Smooth muscle cell (in vitro differentiated cells): Measurements from ENCODE around the gene SETD6. TPM values are rescaled to one million over a fixed set of nuclear protein-coding genes. Genes with fewer than 3 reads are reported as not detected.

Experiments
- DNase-seq: peaks from one replicate; lab custom pipeline; 2025; ENCODE audit not compliant: unreplicated experiment; lab: John Stamatoyannopoulos, UW
- H2AFZ ChIP-seq: fragments of 200-600 bp; sonication (generic); 2 replicates; pipeline ENCODE4 v1.6.0; 2016; ENCODE audit warnings: antibody characterized with exemption, low read depth, mild to moderate bottlenecking
- H3F3A ChIP-seq: fragments of 200-600 bp; sonication (generic); 2 replicates; pipeline ENCODE4 v1.6.0; 2017; ENCODE audit warnings: antibody characterized with exemption, low read depth
- H3K27ac ChIP-seq: fragments of 200-600 bp; sonication (generic); 2 replicates; pipeline ENCODE4 v1.5.1; 2016; ENCODE audit warnings: low read depth, mild to moderate bottlenecking
- H3K27me3 ChIP-seq: fragments of 200-600 bp; sonication (generic); 2 replicates; pipeline ENCODE4 v1.6.1; 2016; ENCODE audit warnings: low read depth, mild to moderate bottlenecking
- H3K36me3 ChIP-seq: fragments of 200-600 bp; sonication (generic); 2 replicates; pipeline ENCODE4 v1.5.1; 2016; ENCODE audit warnings: low read depth
- H3K4me1 ChIP-seq: fragments of 200-600 bp; sonication (generic); 2 replicates; pipeline ENCODE4 v1.5.1; 2016; ENCODE audit warnings: low read depth
- H3K4me2 ChIP-seq: fragments of 200-600 bp; sonication (generic); 2 replicates; pipeline ENCODE4 v1.6.0; 2016; ENCODE audit warnings: mild to moderate bottlenecking
- H3K4me3 ChIP-seq: fragments of 200-600 bp; sonication (generic); 2 replicates; pipeline ENCODE4 v1.5.1; 2016; ENCODE audit warnings: mild to moderate bottlenecking
- H3K79me2 ChIP-seq: fragments of 200-600 bp; sonication (generic); 2 replicates; pipeline ENCODE4 v1.6.0; 2016; ENCODE audit warnings: low read depth, mild to moderate bottlenecking
- H3K9ac ChIP-seq: fragments of 200-600 bp; sonication (generic); 2 replicates; pipeline ENCODE4 v1.6.0; 2016; ENCODE audit warnings: low read depth
- H3K9me3 ChIP-seq: fragments of 200-600 bp; sonication (generic); replicated peaks from 2 replicates; pipeline ENCODE4 v1.5.1; 2016; ENCODE audit warnings: low read depth
- H4K20me1 ChIP-seq: fragments of 200-600 bp; sonication (generic); 2 replicates; pipeline ENCODE4 v1.6.0; 2016; ENCODE audit warnings: low read depth
- WGBS: methylation state at CpG from one replicate; pipeline ENCODE4 v1.1.7; 2016; ENCODE audit warnings: low lambda C conversion rate; 5-methylcytosine and 5-hydroxymethylcytosine counted together
- polyA plus RNA-seq: library from polyadenylated mRNA; unstranded; fragments of >200 nt; fragmentation: Nextera tagmentation; extraction: Ambion mirVana; gene quantifications from 2 replicates; pipeline ENCODE4 v1.2.1, GENCODE V29; 2016
- total RNA-seq: library from RNA; depleted of rRNA; stranded (reverse); fragments of >200 nt; gene quantifications from 2 replicates; pipeline ENCODE4 v1.2.3, GENCODE V29; 2014
- TF ChIP-seq, protein P1 (sequence below): fragments of 200-600 bp; sonication (generic); IDR thresholded peaks from 2 replicates; pipeline ENCODE4 v1.5.1; 2017; ENCODE audit warnings: borderline replicate concordance, mild to moderate bottlenecking, antibody characterized with exemption; ENCODE audit not compliant: insufficient read depth, poor library complexity, severe bottlenecking

SETD6 gene
- total and polyA plus RNA-seq, 2 experiments from 2014 or later = 6.8 to 8.4 TPM

DNA sequence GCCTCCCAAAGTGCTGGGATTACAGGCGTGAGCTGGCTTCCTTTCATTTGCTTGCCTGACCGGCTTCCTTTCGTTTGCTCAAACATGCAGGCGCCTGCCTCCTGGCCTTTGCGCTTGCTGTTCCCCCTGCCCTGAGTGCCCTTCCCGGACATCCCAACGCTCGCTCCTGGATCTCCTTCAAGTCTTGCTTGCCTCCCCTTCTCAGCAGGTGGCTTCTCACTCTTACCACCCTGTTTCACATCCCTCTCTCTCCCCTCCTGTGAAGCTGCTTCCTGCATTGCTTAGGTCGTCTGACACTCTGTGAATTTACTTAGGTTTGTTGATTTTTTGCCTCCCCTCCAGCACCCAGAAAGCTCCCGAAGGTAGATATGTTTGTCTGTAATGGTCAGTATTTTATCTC is 41.0 kb upstream of the SETD6 start:
- no peaks in the 10 kb centered on the region for H3K36me3 ChIP-seq
- no peak for DNase-seq
- no peaks in the 10 kb centered on the region for H3F3A ChIP-seq
- no peaks in the 10 kb centered on the region for H3K79me2 ChIP-seq
- 82% methylated on average over 10 of the region's 10 CpGs for WGBS
- peaks cover 24% of the 10 kb centered on the region for H3K27me3 ChIP-seq
- TF ChIP-seq, protein P1, sequence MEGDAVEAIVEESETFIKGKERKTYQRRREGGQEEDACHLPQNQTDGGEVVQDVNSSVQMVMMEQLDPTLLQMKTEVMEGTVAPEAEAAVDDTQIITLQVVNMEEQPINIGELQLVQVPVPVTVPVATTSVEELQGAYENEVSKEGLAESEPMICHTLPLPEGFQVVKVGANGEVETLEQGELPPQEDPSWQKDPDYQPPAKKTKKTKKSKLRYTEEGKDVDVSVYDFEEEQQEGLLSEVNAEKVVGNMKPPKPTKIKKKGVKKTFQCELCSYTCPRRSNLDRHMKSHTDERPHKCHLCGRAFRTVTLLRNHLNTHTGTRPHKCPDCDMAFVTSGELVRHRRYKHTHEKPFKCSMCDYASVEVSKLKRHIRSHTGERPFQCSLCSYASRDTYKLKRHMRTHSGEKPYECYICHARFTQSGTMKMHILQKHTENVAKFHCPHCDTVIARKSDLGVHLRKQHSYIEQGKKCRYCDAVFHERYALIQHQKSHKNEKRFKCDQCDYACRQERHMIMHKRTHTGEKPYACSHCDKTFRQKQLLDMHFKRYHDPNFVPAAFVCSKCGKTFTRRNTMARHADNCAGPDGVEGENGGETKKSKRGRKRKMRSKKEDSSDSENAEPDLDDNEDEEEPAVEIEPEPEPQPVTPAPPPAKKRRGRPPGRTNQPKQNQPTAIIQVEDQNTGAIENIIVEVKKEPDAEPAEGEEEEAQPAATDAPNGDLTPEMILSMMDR = no peak
- no peak overlapping the region for H3K9ac ChIP-seq
- no peaks in the 10 kb centered on the region for H3K4me1 ChIP-seq
- no peak overlapping the region for H2AFZ ChIP-seq
- H4K20me1 ChIP-seq = no peaks in the 10 kb centered on the region
- H3K4me2 ChIP-seq = no peak overlapping the region
- H3K27ac ChIP-seq = no peak overlapping the region
- no peaks in the 10 kb centered on the region for H3K9me3 ChIP-seq
- H3K4me3 ChIP-seq = no peak overlapping the region

DNA sequence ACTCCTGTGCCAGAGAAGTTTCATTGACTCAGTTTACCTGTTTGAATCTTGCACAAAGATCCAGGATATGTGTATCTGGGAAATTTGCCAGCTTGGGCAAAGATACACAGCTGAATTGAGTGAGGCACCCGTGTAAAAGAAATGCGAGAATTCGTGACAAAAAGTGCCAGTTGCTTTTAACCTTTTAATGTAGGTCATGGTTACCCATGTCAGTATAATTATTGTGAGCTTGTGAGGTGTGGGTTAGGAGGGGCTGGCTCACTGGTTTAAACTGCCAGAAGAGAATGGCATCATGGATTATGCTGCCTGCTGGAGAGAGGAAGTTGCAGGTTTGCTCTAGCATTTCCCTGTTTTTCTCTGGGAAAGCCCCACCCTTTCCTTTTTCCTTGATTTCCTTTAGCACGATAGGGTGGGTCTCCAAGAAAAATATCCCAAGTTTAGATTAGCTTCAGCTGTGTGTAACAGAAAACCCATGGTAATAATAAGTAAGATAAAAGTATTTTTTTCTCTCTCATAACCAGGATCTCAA is 40.2 kb upstream of the SETD6 start:
- H4K20me1 ChIP-seq = no peaks in the 10 kb centered on the region
- WGBS = 86% methylated on average over 4 of the region's 4 CpGs
- H3K27me3 ChIP-seq = peaks cover 15% of the 10 kb centered on the region
- no peak overlapping the region for H3K4me3 ChIP-seq
- no peaks in the 10 kb centered on the region for H3K79me2 ChIP-seq
- H3K27ac ChIP-seq = no peak overlapping the region
- no peaks in the 10 kb centered on the region for H3K9me3 ChIP-seq
- H3K4me1 ChIP-seq = no peaks in the 10 kb centered on the region
- H3K9ac ChIP-seq = no peak overlapping the region
- no peaks in the 10 kb centered on the region for H3K36me3 ChIP-seq
- no peaks in the 10 kb centered on the region for H3F3A ChIP-seq
- TF ChIP-seq, protein P1 = no peak
- DNase-seq = no peak
- no peak overlapping the region for H2AFZ ChIP-seq
- H3K4me2 ChIP-seq = no peak overlapping the region

DNA sequence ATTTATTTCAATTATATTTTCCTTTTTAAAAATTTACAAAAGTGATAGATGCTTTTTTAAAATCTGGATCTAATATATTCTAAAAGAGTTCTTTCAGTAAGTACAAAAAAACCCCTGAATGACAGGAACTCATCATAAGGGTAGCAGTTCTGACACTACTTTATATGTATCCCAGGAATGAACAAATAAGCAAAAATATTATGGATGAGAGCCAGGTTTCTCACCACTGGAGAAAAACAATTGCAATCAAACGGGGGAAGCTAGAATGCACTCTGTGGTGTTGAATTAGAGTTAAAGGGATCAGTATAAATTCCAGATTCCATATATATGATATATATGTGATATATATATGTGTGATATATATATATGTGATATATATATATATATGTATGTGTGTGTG is 38.5 kb upstream of the SETD6 start:
- Histone ChIP-seq H3K9me3 (no peaks in the 10 kb centered on the region), H3K27me3 (peaks cover 11% of the 10 kb centered on the region), H4K20me1 (no peaks in the 10 kb centered on the region), H3K4me2 (no peak overlapping the region), H3K36me3 (no peaks in the 10 kb centered on the region), H3K4me1 (no peaks in the 10 kb centered on the region), H3K27ac (no peak overlapping the region), H3K9ac (no peak overlapping the region), H3F3A (no peaks in the 10 kb centered on the region), H3K79me2 (no peaks in the 10 kb centered on the region), H2AFZ (no peak overlapping the region), H3K4me3 (no peak overlapping the region)
- DNase-seq = no peak
- 94% methylated on average over 1 of the region's 1 CpG for WGBS
- TF ChIP-seq, protein P1 = no peak

DNA sequence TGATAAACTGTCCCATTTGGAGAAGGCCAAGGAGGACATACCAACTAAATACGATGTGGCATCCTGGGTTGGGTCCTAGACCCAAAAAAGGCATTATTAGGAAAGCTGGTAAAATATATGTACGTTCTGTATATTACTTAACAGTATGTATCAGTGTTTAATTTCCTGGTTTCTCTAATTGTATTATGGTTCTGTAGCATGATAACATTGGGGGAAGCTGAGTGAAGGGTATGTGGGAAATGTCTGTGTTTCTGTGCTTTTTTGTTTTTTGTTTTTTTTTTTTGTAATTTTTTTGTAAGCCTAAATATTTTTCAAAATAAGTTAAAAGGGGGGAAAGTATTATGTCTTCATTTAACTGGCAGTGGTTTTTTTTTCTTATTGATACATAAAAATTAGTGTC is 36.9 kb upstream of the SETD6 start:
- no peak overlapping the region for H3K4me2 ChIP-seq
- H3K79me2 ChIP-seq = no peaks in the 10 kb centered on the region
- TF ChIP-seq, protein P1 = no peak
- H3K36me3 ChIP-seq = no peaks in the 10 kb centered on the region
- DNase-seq = no peak
- H4K20me1 ChIP-seq = no peaks in the 10 kb centered on the region
- H3K9ac ChIP-seq = no peak overlapping the region
- no peaks in the 10 kb centered on the region for H3K4me1 ChIP-seq
- no peak overlapping the region for H3K27ac ChIP-seq
- peaks cover 5% of the 10 kb centered on the region for H3K27me3 ChIP-seq
- no peak overlapping the region for H3K4me3 ChIP-seq
- H3K9me3 ChIP-seq = no peaks in the 10 kb centered on the region
- H2AFZ ChIP-seq = no peak overlapping the region
- H3F3A ChIP-seq = no peaks in the 10 kb centered on the region
- 94% methylated on average over 2 of the region's 2 CpGs for WGBS
